HEK293 (cell line): ENCODE data around the gene PYDC2.

Experiments used
- CTCF ChIA-PET: fragments of 350-600 bp; formaldehyde crosslinking; extraction: SDS; loops from one replicate; lab custom pipeline; 2021; ENCODE audit warnings: antibody characterized with exemption; lab: Yijun Ruan, JAX
- POLR2A ChIA-PET: fragments of 300-600 bp; formaldehyde crosslinking; extraction: SDS; loops from one replicate; lab custom pipeline; 2020; ENCODE audit warnings: antibody characterized with exemption, inconsistent platforms; lab: Yijun Ruan, JAX
- H3K27ac ChIP-seq: fragments of 200-500 bp; sonication (Bioruptor generic); 2 replicates; pipeline ENCODE4 v1.5.1; 2014; ENCODE audit warnings: low read depth, low read length, control low read depth, inconsistent platforms; ENCODE audit errors: extremely low read depth
- H3K36me3 ChIP-seq, 2 experiments: fragments of 200-500 bp in 1 of 2; sonication (Bioruptor generic) in 1 of 2; 1 replicate in 1 of 2; 2 replicates in 1 of 2; pipeline ENCODE4 v1.5.1; 2014 to 2017; ENCODE audit warnings: inconsistent platforms in 2 of 2, low read length in 2 of 2; ENCODE audit not compliant: control insufficient read depth in 2 of 2, insufficient read depth in 1 of 2
- H3K4me1 ChIP-seq: fragments of 200-500 bp; sonication (Bioruptor generic); 2 replicates; pipeline ENCODE4 v1.5.1; 2014; ENCODE audit warnings: mild to moderate bottlenecking, low read length, inconsistent platforms; ENCODE audit not compliant: control insufficient read depth, insufficient read depth
- H3K4me3 ChIP-seq: 2 replicates; pipeline ENCODE4 v1.5.1; 2011; ENCODE audit warnings: low read depth, mild to moderate bottlenecking, control low read depth, low read length, moderate library complexity
- H3K9me3 ChIP-seq: fragments of 200-500 bp; sonication (Bioruptor generic); 2 replicates; pipeline ENCODE4 v1.5.1; 2014; ENCODE audit warnings: low read depth, low read length, inconsistent platforms; ENCODE audit not compliant: control insufficient read depth, insufficient read depth
- GLIS1 ChIP-seq: fragments of 450-650 bp; formaldehyde crosslinking; IDR thresholded peaks from 2 replicates; pipeline ENCODE4 v1.5.1; 2016; ENCODE audit warnings: missing biosample characterization, missing genetic modification characterization
- RBAK ChIP-seq: fragments of 450-650 bp; formaldehyde crosslinking; IDR thresholded peaks from 2 replicates; pipeline ENCODE4 v1.5.1; 2016; ENCODE audit warnings: missing biosample characterization, missing genetic modification characterization
- SCRT2 ChIP-seq: fragments of 450-650 bp; formaldehyde crosslinking; IDR thresholded peaks from 2 replicates; pipeline ENCODE4 v1.5.1; 2016; ENCODE audit warnings: missing biosample characterization, missing genetic modification characterization
- ZBTB17 ChIP-seq: fragments of 450-650 bp; formaldehyde crosslinking; IDR thresholded peaks from 2 replicates; pipeline ENCODE4 v1.5.1; 2016; ENCODE audit warnings: missing biosample characterization, missing genetic modification characterization
- ZNF132 ChIP-seq: fragments of 450-650 bp; formaldehyde crosslinking; IDR thresholded peaks from 2 replicates; pipeline ENCODE4 v1.5.1; 2017; ENCODE audit warnings: missing biosample characterization, missing genetic modification characterization, borderline replicate concordance
- ZNF133 ChIP-seq: fragments of 450-650 bp; formaldehyde crosslinking; IDR thresholded peaks from 2 replicates; pipeline ENCODE4 v1.5.1; 2016; ENCODE audit warnings: missing biosample characterization, missing genetic modification characterization
- ZNF2 ChIP-seq: fragments of 450-650 bp; formaldehyde crosslinking; IDR thresholded peaks from 2 replicates; pipeline ENCODE4 v1.5.1; 2016; ENCODE audit warnings: missing biosample characterization, missing genetic modification characterization
- ZNF223 ChIP-seq: fragments of 450-650 bp; formaldehyde crosslinking; IDR thresholded peaks from 2 replicates; pipeline ENCODE4 v1.5.1; 2016; ENCODE audit warnings: missing biosample characterization, missing genetic modification characterization
- ZNF350 ChIP-seq: fragments of 450-650 bp; formaldehyde crosslinking; IDR thresholded peaks from 2 replicates; pipeline ENCODE4 v1.5.0; 2017; ENCODE audit warnings: missing biosample characterization, mild to moderate bottlenecking, missing genetic modification characterization
- ZNF366 ChIP-seq: fragments of 450-650 bp; formaldehyde crosslinking; conservative IDR thresholded peaks from 2 replicates; pipeline ENCODE4 v1.5.1; 2016; ENCODE audit warnings: missing biosample characterization, missing genetic modification characterization
- ZNF521 ChIP-seq: fragments of 450-650 bp; formaldehyde crosslinking; IDR thresholded peaks from 2 replicates; pipeline ENCODE4 v1.5.1; 2017; ENCODE audit warnings: missing biosample characterization, mild to moderate bottlenecking, missing genetic modification characterization
- ZNF623 ChIP-seq: fragments of 450-650 bp; formaldehyde crosslinking; IDR thresholded peaks from 2 replicates; pipeline ENCODE4 v1.5.1; 2016; ENCODE audit warnings: missing biosample characterization, missing genetic modification characterization
- ZNF654 ChIP-seq: fragments of 450-650 bp; formaldehyde crosslinking; IDR thresholded peaks from 2 replicates; pipeline ENCODE4 v1.5.1; 2016; ENCODE audit warnings: low read depth, missing biosample characterization, missing genetic modification characterization
- ZNF658 ChIP-seq: fragments of 450-650 bp; formaldehyde crosslinking; IDR thresholded peaks from 2 replicates; pipeline ENCODE4; 2016; ENCODE audit warnings: missing biosample characterization, missing genetic modification characterization
- ZNF670 ChIP-seq: fragments of 450-650 bp; formaldehyde crosslinking; IDR thresholded peaks from 2 replicates; pipeline ENCODE4 v1.5.1; 2016; ENCODE audit warnings: missing biosample characterization, missing genetic modification characterization, low read depth
- ZNF707 ChIP-seq: fragments of 450-650 bp; formaldehyde crosslinking; IDR thresholded peaks from 2 replicates; pipeline ENCODE4 v1.5.1; 2016; ENCODE audit warnings: missing biosample characterization, missing genetic modification characterization
- ZNF768 ChIP-seq: fragments of 450-650 bp; formaldehyde crosslinking; IDR thresholded peaks from 2 replicates; pipeline ENCODE4 v1.5.1; 2018; ENCODE audit warnings: missing biosample characterization, mild to moderate bottlenecking, missing genetic modification characterization
- ZSCAN23 ChIP-seq: fragments of 450-650 bp; formaldehyde crosslinking; IDR thresholded peaks from 2 replicates; pipeline ENCODE4 v1.5.1; 2016; ENCODE audit warnings: missing biosample characterization, missing genetic modification characterization
- TF ChIP-seq, protein P1 (sequence below): fragments of 450-650 bp; IDR thresholded peaks from 2 replicates; pipeline ENCODE4 v1.5.1; 2018; ENCODE audit warnings: missing biosample characterization, missing genetic modification characterization
- TF ChIP-seq, protein P2 (sequence below): fragments of 450-650 bp; formaldehyde crosslinking; IDR thresholded peaks from 2 replicates; pipeline ENCODE4 v1.5.1; 2016; ENCODE audit warnings: missing biosample characterization, missing genetic modification characterization
- TF ChIP-seq, protein P3 (sequence below): fragments of 450-650 bp; formaldehyde crosslinking; IDR thresholded peaks from 2 replicates; pipeline ENCODE4 v1.5.1; 2017; ENCODE audit warnings: missing biosample characterization, missing genetic modification characterization
- TF ChIP-seq, protein P4 (sequence below): fragments of 450-650 bp; formaldehyde crosslinking; optimal IDR thresholded peaks from 2 replicates; pipeline ENCODE3; 2016; ENCODE audit warnings: missing biosample characterization, mild to moderate bottlenecking, missing genetic modification characterization
- TF ChIP-seq, protein P5 (sequence below): fragments of 450-650 bp; formaldehyde crosslinking; IDR thresholded peaks from 2 replicates; pipeline ENCODE4 v1.5.1; 2016; ENCODE audit warnings: missing biosample characterization, missing genetic modification characterization, low read depth
- TF ChIP-seq, protein P6 (sequence below): fragments of 450-650 bp; formaldehyde crosslinking; IDR thresholded peaks from 2 replicates; pipeline ENCODE4 v1.5.1; 2016; ENCODE audit warnings: missing biosample characterization, missing genetic modification characterization
- TF ChIP-seq, protein P7 (sequence below): fragments of 450-650 bp; formaldehyde crosslinking; IDR thresholded peaks from 2 replicates; pipeline ENCODE4 v1.5.1; 2016; ENCODE audit warnings: missing biosample characterization, missing genetic modification characterization

Gene PYDC2

DNA sequence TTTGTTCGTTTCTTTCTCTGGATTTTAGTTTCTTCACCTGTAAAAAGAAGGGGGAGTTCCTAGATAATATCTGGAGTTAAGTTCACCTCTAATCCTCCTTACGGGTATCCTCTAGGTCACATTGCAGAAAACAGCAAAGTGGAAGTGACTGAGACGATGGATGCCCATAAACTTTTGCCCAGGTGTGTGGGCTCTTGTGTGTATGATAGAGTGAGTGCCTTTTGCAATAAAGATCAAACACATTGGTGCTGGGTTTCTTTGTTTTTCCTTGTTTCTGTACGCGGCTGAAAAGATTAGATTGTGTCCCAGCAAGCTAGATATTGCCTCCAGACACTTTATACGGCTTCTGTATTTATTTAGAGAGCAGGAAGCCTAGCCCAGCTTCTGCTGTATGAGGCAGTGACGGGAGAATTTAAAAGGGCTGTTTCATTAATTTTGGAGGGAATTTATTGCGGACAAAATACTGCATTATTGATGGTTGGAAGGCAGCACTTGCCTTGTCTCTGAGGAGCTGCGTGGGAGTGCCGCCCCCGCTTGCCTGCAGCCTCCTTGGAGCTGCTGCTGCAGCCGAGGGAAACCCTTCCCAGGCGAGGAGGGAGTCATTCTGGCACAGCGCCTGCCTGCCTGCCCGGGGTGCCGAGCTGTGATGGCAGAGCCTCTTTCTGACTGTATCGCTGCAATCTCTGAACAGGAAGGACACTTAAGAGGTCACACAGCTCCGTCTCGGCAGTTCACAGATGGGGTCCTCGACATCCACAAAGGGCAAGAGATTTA is 38.5 kb downstream of the PYDC2 start:
- H3K4me1 ChIP-seq = no peaks in the 10 kb centered on the region
- H3K36me3 ChIP-seq = no peaks in the 10 kb centered on the region
- POLR2A ChIA-PET = no interaction called here
- no peak overlapping the region for H3K27ac ChIP-seq
- CTCF ChIA-PET = no interaction called here
- peak overlapping the region; percentile 22 for H3K4me3 ChIP-seq
- no peaks in the 10 kb centered on the region for H3K9me3 ChIP-seq
- TF ChIP-seq, protein P1, sequence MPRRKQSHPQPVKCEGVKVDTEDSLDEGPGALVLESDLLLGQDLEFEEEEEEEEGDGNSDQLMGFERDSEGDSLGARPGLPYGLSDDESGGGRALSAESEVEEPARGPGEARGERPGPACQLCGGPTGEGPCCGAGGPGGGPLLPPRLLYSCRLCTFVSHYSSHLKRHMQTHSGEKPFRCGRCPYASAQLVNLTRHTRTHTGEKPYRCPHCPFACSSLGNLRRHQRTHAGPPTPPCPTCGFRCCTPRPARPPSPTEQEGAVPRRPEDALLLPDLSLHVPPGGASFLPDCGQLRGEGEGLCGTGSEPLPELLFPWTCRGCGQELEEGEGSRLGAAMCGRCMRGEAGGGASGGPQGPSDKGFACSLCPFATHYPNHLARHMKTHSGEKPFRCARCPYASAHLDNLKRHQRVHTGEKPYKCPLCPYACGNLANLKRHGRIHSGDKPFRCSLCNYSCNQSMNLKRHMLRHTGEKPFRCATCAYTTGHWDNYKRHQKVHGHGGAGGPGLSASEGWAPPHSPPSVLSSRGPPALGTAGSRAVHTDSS (tag by site-specific recombination) = no peak
- TF ChIP-seq GLIS1 (tag by site-specific recombination) (peak; percentile 63), ZNF133 (tag by site-specific recombination) (no peak), ZNF366 (tag by site-specific recombination) (no peak), ZBTB17 (tag by site-specific recombination) (peak; percentile 87), ZNF768 (tag by site-specific recombination) (peak; percentile 54; the same call in 1 of the 2 replicates), ZNF623 (tag by site-specific recombination) (no peak), ZSCAN23 (tag by site-specific recombination) (no peak), ZNF654 (tag by site-specific recombination) (no peak), ZNF658 (tag by site-specific recombination) (no peak), ZNF521 (tag by site-specific recombination) (no peak), ZNF350 (tag by site-specific recombination) (no peak), RBAK (tag by site-specific recombination) (no peak), SCRT2 (tag by site-specific recombination) (no peak), ZNF2 (peak; percentile 41; the same call in 1 of the 2 replicates), ZNF670 (no peak), ZNF132 (tag by site-specific recombination) (no peak), ZNF707 (tag by site-specific recombination) (no peak), ZNF223 (tag by site-specific recombination) (no peak)
- TF ChIP-seq, protein P2, sequence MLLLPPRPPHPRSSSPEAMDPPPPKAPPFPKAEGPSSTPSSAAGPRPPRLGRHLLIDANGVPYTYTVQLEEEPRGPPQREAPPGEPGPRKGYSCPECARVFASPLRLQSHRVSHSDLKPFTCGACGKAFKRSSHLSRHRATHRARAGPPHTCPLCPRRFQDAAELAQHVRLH (tag by site-specific recombination) = no peak
- TF ChIP-seq, protein P3, sequence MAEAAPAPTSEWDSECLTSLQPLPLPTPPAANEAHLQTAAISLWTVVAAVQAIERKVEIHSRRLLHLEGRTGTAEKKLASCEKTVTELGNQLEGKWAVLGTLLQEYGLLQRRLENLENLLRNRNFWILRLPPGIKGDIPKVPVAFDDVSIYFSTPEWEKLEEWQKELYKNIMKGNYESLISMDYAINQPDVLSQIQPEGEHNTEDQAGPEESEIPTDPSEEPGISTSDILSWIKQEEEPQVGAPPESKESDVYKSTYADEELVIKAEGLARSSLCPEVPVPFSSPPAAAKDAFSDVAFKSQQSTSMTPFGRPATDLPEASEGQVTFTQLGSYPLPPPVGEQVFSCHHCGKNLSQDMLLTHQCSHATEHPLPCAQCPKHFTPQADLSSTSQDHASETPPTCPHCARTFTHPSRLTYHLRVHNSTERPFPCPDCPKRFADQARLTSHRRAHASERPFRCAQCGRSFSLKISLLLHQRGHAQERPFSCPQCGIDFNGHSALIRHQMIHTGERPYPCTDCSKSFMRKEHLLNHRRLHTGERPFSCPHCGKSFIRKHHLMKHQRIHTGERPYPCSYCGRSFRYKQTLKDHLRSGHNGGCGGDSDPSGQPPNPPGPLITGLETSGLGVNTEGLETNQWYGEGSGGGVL (tag by site-specific recombination) = no peak
- TF ChIP-seq, protein P4, sequence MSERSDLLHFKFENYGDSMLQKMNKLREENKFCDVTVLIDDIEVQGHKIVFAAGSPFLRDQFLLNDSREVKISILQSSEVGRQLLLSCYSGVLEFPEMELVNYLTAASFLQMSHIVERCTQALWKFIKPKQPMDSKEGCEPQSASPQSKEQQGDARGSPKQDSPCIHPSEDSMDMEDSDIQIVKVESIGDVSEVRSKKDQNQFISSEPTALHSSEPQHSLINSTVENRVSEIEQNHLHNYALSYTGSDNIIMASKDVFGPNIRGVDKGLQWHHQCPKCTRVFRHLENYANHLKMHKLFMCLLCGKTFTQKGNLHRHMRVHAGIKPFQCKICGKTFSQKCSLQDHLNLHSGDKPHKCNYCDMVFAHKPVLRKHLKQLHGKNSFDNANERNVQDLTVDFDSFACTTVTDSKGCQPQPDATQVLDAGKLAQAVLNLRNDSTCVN (tag by site-specific recombination) = no peak
- TF ChIP-seq, protein P5, sequence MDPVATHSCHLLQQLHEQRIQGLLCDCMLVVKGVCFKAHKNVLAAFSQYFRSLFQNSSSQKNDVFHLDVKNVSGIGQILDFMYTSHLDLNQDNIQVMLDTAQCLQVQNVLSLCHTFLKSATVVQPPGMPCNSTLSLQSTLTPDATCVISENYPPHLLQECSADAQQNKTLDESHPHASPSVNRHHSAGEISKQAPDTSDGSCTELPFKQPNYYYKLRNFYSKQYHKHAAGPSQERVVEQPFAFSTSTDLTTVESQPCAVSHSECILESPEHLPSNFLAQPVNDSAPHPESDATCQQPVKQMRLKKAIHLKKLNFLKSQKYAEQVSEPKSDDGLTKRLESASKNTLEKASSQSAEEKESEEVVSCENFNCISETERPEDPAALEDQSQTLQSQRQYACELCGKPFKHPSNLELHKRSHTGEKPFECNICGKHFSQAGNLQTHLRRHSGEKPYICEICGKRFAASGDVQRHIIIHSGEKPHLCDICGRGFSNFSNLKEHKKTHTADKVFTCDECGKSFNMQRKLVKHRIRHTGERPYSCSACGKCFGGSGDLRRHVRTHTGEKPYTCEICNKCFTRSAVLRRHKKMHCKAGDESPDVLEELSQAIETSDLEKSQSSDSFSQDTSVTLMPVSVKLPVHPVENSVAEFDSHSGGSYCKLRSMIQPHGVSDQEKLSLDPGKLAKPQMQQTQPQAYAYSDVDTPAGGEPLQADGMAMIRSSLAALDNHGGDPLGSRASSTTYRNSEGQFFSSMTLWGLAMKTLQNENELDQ (tag by site-specific recombination) = no peak
- TF ChIP-seq, protein P6, sequence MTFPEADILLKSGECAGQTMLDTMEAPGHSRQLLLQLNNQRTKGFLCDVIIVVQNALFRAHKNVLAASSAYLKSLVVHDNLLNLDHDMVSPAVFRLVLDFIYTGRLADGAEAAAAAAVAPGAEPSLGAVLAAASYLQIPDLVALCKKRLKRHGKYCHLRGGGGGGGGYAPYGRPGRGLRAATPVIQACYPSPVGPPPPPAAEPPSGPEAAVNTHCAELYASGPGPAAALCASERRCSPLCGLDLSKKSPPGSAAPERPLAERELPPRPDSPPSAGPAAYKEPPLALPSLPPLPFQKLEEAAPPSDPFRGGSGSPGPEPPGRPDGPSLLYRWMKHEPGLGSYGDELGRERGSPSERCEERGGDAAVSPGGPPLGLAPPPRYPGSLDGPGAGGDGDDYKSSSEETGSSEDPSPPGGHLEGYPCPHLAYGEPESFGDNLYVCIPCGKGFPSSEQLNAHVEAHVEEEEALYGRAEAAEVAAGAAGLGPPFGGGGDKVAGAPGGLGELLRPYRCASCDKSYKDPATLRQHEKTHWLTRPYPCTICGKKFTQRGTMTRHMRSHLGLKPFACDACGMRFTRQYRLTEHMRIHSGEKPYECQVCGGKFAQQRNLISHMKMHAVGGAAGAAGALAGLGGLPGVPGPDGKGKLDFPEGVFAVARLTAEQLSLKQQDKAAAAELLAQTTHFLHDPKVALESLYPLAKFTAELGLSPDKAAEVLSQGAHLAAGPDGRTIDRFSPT (tag by site-specific recombination) = peak; percentile 29; the same call in 1 of the 2 replicates
- TF ChIP-seq, protein P7, sequence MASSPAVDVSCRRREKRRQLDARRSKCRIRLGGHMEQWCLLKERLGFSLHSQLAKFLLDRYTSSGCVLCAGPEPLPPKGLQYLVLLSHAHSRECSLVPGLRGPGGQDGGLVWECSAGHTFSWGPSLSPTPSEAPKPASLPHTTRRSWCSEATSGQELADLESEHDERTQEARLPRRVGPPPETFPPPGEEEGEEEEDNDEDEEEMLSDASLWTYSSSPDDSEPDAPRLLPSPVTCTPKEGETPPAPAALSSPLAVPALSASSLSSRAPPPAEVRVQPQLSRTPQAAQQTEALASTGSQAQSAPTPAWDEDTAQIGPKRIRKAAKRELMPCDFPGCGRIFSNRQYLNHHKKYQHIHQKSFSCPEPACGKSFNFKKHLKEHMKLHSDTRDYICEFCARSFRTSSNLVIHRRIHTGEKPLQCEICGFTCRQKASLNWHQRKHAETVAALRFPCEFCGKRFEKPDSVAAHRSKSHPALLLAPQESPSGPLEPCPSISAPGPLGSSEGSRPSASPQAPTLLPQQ (tag by site-specific recombination) = no peak
